SK-N-SH (cell line): ENCODE data around the gene ADPRS. TPM values are rescaled to one million over a fixed set of nuclear protein-coding genes. Genes with fewer than 3 reads are reported as not detected.

Experiments used
- CTCF ChIA-PET: fragments of 300-600, 350-600 bp; formaldehyde crosslinking; extraction: SDS; loops from one replicate; lab custom pipeline; 2021; lab: Yijun Ruan, JAX
- POLR2A ChIA-PET: fragments of 350-600 bp; sonication (Branson Sonifier 250); formaldehyde crosslinking; extraction: SDS; loops from one replicate; lab custom pipeline; 2020; ENCODE audit warnings: antibody characterized with exemption, inconsistent platforms; lab: Yijun Ruan, JAX
- DNase-seq: peaks from one replicate; pipeline ENCODE4 v3.0.0; 2012
- H2AFZ ChIP-seq: fragments of 200-600 bp; sonication (generic); 2 replicates; pipeline ENCODE4 v1.8.1; 2016; ENCODE audit warnings: antibody characterized with exemption, mild to moderate bottlenecking, low read depth
- H3F3A ChIP-seq: fragments of 200-600 bp; sonication (generic); replicated peaks from 2 replicates; pipeline ENCODE3; 2016; ENCODE audit warnings: antibody characterized with exemption, mild to moderate bottlenecking; ENCODE audit not compliant: insufficient read depth
- H3K27ac ChIP-seq, 2 experiments: fragments of 200-500 bp in 1 of 2; fragments of 200-600 bp in 1 of 2; sonication (Bioruptor generic) in 1 of 2; sonication (generic), shearing (Covaris generic) in 1 of 2; 2 replicates each; pipeline versions ENCODE4 v1.5.1 to v1.6.1; 2014 to 2016; ENCODE audit warnings: low read depth in 2 of 2, inconsistent platforms in 1 of 2, low read length in 1 of 2, mild to moderate bottlenecking in 1 of 2, mixed read lengths in 1 of 2
- H3K27me3 ChIP-seq: fragments of 200-600 bp; sonication (generic), shearing (Covaris generic); 2 replicates; pipeline ENCODE4 v1.6.1; 2016; ENCODE audit warnings: mixed run types; ENCODE audit not compliant: insufficient read depth
- H3K36me3 ChIP-seq, 2 experiments: fragments of 200-500 bp in 1 of 2; fragments of 200-600 bp in 1 of 2; sonication (Bioruptor generic) in 1 of 2; sonication (generic) in 1 of 2; replicated peaks in 1 of 2; 2 replicates each; pipeline versions ENCODE3 to v1.5.1; 2014 to 2016; ENCODE audit warnings: low read length in 1 of 2, mild to moderate bottlenecking in 1 of 2; ENCODE audit not compliant: insufficient read depth in 2 of 2, control insufficient read depth in 1 of 2
- H3K4me1 ChIP-seq, 2 experiments: fragments of 200-500 bp in 1 of 2; fragments of 200-600 bp in 1 of 2; sonication (Bioruptor generic) in 1 of 2; sonication (generic), shearing (Covaris generic) in 1 of 2; 2 replicates each; pipeline versions ENCODE4 v1.5.1 to v1.6.1; 2014 to 2016; ENCODE audit warnings: low read depth in 1 of 2, low read length in 1 of 2, mixed run types in 1 of 2; ENCODE audit not compliant: insufficient read depth in 2 of 2, control insufficient read depth in 1 of 2
- H3K4me2 ChIP-seq: fragments of 200-600 bp; sonication (generic), shearing (Covaris generic); 2 replicates; pipeline ENCODE4 v1.6.1; 2017; ENCODE audit warnings: mixed run types
- H3K4me3 ChIP-seq, 2 experiments: fragments of 200-500 bp in 1 of 2; fragments of 200-600 bp in 1 of 2; sonication (Bioruptor generic) in 1 of 2; sonication (generic), shearing (Covaris generic) in 1 of 2; 2 replicates each; pipeline versions ENCODE4 v1.5.1 to v1.8.1; 2014 to 2016; ENCODE audit warnings: low read depth in 2 of 2, inconsistent platforms in 1 of 2, low read length in 1 of 2, mild to moderate bottlenecking in 1 of 2, mixed read lengths in 1 of 2, moderate library complexity in 1 of 2
- H3K79me2 ChIP-seq: fragments of 200-600 bp; sonication (generic); 2 replicates; pipeline ENCODE4 v1.8.1; 2017; ENCODE audit warnings: mild to moderate bottlenecking; ENCODE audit not compliant: insufficient read depth
- H3K9ac ChIP-seq: fragments of 200-600 bp; sonication (generic); 2 replicates; pipeline ENCODE4 v1.6.1; 2017; ENCODE audit warnings: mixed run types
- H3K9me2 ChIP-seq: fragments of 200-600 bp; sonication (generic); 2 replicates; pipeline ENCODE4 v1.6.1; 2017; ENCODE audit warnings: mixed run types
- H3K9me3 ChIP-seq: fragments of 200-600 bp; sonication (generic); 2 replicates; pipeline ENCODE4 v1.6.1; 2017; ENCODE audit warnings: mixed run types, mild to moderate bottlenecking, moderate library complexity
- H4K20me1 ChIP-seq: fragments of 200-600 bp; sonication (generic); 2 replicates; pipeline ENCODE4 v1.6.1; 2017; ENCODE audit warnings: mild to moderate bottlenecking, mixed run types; ENCODE audit not compliant: insufficient read depth
- CHD2 ChIP-seq: fragments of 150-350 bp; IDR thresholded peaks from 2 replicates; pipeline ENCODE4 v1.6.1; 2018; ENCODE audit warnings: low read length; ENCODE audit not compliant: partially characterized antibody
- EP300 ChIP-seq, 2 experiments: IDR thresholded peaks; 2 replicates each; pipeline versions ENCODE4 v1.4.0 to v1.6.1; 2012; ENCODE audit warnings: borderline replicate concordance in 1 of 2, low read depth in 1 of 2, low read length in 1 of 2
- EZH2phosphoT487 ChIP-seq: fragments of 200-600 bp; sonication (generic); IDR thresholded peaks from 2 replicates; pipeline ENCODE4 v1.6.1; 2017; ENCODE audit warnings: low read depth, mixed run types, mild to moderate bottlenecking, antibody characterized with exemption, moderate library complexity, borderline replicate concordance
- FOSL2 ChIP-seq: IDR thresholded peaks from 2 replicates; pipeline ENCODE4 v1.4.0; 2012; ENCODE audit warnings: low read depth, mild to moderate bottlenecking, moderate library complexity, borderline replicate concordance
- FOXM1 ChIP-seq: IDR thresholded peaks from 2 replicates; pipeline ENCODE4 v1.4.0; 2012; ENCODE audit warnings: low read depth, mild to moderate bottlenecking
- JUND ChIP-seq: IDR thresholded peaks from 2 replicates; pipeline ENCODE4 v1.4.0; 2012
- MEF2A ChIP-seq: IDR thresholded peaks from 2 replicates; pipeline ENCODE4 v1.4.0; 2012; ENCODE audit warnings: low read depth, borderline replicate concordance
- NFIC ChIP-seq: IDR thresholded peaks from 2 replicates; pipeline ENCODE4 v1.4.0; 2012; ENCODE audit warnings: borderline replicate concordance
- NRF1 ChIP-seq: IDR thresholded peaks from 2 replicates; pipeline ENCODE4 v1.6.1; 2012; ENCODE audit warnings: low read depth, mild to moderate bottlenecking, low read length
- POLR2AphosphoS5 ChIP-seq: IDR thresholded peaks from 2 replicates; pipeline ENCODE4 v1.6.1; 2012; ENCODE audit warnings: low read depth, low read length
- RCOR1 ChIP-seq: fragments of 150-350 bp; IDR thresholded peaks from 2 replicates; pipeline ENCODE4 v1.6.1; 2017; ENCODE audit warnings: antibody characterized with exemption, low read length
- SMC3 ChIP-seq: IDR thresholded peaks from 2 replicates; pipeline ENCODE4 v1.6.1; 2012; ENCODE audit warnings: low read depth, low read length, improper control_type of control experiment
- TAF1 ChIP-seq: IDR thresholded peaks from 2 replicates; pipeline ENCODE4 v1.6.1; 2012; ENCODE audit warnings: low read depth, mild to moderate bottlenecking, low read length, moderate library complexity, borderline replicate concordance
- TCF12 ChIP-seq: IDR thresholded peaks from 2 replicates; pipeline ENCODE4 v1.4.0; 2012
- YY1 ChIP-seq: IDR thresholded peaks from 2 replicates; pipeline ENCODE4 v1.4.0; 2012; ENCODE audit warnings: low read depth, mild to moderate bottlenecking
- WGBS: methylation state at CpG from one replicate; pipeline ENCODE4 v1.1.6; 2017; ENCODE audit warnings: low lambda C conversion rate; 5-methylcytosine and 5-hydroxymethylcytosine counted together
- polyA plus RNA-seq, 3 experiments: library from polyadenylated mRNA; depleted of rRNA; stranded (reverse); fragments of >200 nt; gene quantifications; 2 replicates each; pipeline ENCODE4 v1.2.3, GENCODE V29; 2012
- TF ChIP-seq, protein P1 (sequence below): fragments of 150-350 bp; IDR thresholded peaks from 2 replicates; pipeline ENCODE4 v1.6.1; 2016; ENCODE audit warnings: mild to moderate bottlenecking, low read depth, low read length
- TF ChIP-seq, protein P2 (sequence below): IDR thresholded peaks from 2 replicates; pipeline ENCODE4 v1.4.0; 2012; ENCODE audit warnings: low read depth, borderline replicate concordance
- TF ChIP-seq, protein P3 (sequence below): fragments of 150-350 bp; IDR thresholded peaks from 2 replicates; pipeline ENCODE4 v1.6.1; 2017; ENCODE audit warnings: antibody characterized with exemption, low read length, low read depth, borderline replicate concordance
- TF ChIP-seq, protein P4 (sequence below): IDR thresholded peaks from 2 replicates; pipeline ENCODE4 v1.6.1; 2012; ENCODE audit warnings: mild to moderate bottlenecking, low read depth, low read length, moderate library complexity

ADPRS gene
- polyA plus RNA-seq, 1 of the 3 experiments (the other 2 are of a cell fraction) = 54.2 TPM

DNA sequence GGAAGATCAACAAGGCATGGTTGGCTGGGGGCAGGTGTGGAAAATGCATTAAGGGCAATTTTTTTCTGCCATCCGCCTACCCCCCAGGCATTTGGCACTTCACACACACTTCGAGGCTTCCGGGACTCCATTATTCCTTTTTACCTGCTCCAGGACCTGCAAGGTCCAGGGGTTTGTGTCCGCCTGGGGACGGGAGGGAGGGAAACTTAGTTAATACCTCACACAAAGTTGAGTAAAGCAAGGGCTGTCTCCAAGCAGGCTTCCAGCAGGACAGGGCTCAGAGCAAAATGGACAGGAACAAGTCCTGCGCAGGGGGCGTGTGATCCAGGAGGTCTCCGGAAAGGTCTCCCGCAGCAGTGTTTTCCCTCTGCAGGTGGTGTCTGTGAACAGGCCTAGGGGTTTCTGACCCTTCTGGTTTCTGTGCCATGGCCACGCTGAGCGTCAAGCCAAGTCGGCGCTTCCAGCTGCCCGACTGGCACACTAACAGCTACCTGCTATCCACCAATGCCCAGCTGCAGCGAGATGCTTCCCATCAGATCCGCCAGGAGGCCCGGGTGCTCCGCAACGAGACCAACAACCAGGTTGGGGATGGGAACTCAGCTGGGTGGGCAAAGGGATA, 4.1 kb upstream of the ADPRS start:
- WGBS = 80% methylated on average over 15 of the region's 19 CpGs
- no peaks in the 10 kb centered on the region for H3K27me3 ChIP-seq
- peaks cover 0 to 17% of the 10 kb centered on the region in 2 experiments; a peak in 1 of 4 replicates for H3K4me1 ChIP-seq
- H3K4me3 ChIP-seq = peak overlapping the region; percentile 54 to 57; a peak in 3 of 4 replicates
- TF ChIP-seq EZH2phosphoT487 (no peak), FOXM1 (no peak), NRF1 (no peak), RCOR1 (no peak), MEF2A (no peak), EP300 (IDR thresholded peaks at IDR 0.05; ENCODE audit: borderline replicate concordance in 1 of 2, low read depth in 1 of 2, low read length in 1 of 2) (no peak), TAF1 (no peak), NFIC (no peak), CHD2 (no peak), YY1 (no peak), FOSL2 (no peak), TCF12 (no peak), POLR2AphosphoS5 (no peak), SMC3 (no peak), JUND (no peak)
- TF ChIP-seq, protein P1, sequence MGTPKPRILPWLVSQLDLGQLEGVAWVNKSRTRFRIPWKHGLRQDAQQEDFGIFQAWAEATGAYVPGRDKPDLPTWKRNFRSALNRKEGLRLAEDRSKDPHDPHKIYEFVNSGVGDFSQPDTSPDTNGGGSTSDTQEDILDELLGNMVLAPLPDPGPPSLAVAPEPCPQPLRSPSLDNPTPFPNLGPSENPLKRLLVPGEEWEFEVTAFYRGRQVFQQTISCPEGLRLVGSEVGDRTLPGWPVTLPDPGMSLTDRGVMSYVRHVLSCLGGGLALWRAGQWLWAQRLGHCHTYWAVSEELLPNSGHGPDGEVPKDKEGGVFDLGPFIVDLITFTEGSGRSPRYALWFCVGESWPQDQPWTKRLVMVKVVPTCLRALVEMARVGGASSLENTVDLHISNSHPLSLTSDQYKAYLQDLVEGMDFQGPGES = no peak
- TF ChIP-seq, protein P2, sequence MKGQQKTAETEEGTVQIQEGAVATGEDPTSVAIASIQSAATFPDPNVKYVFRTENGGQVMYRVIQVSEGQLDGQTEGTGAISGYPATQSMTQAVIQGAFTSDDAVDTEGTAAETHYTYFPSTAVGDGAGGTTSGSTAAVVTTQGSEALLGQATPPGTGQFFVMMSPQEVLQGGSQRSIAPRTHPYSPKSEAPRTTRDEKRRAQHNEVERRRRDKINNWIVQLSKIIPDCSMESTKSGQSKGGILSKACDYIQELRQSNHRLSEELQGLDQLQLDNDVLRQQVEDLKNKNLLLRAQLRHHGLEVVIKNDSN = no peak
- TF ChIP-seq, protein P3, sequence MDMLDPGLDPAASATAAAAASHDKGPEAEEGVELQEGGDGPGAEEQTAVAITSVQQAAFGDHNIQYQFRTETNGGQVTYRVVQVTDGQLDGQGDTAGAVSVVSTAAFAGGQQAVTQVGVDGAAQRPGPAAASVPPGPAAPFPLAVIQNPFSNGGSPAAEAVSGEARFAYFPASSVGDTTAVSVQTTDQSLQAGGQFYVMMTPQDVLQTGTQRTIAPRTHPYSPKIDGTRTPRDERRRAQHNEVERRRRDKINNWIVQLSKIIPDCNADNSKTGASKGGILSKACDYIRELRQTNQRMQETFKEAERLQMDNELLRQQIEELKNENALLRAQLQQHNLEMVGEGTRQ = no peak
- TF ChIP-seq, protein P4, sequence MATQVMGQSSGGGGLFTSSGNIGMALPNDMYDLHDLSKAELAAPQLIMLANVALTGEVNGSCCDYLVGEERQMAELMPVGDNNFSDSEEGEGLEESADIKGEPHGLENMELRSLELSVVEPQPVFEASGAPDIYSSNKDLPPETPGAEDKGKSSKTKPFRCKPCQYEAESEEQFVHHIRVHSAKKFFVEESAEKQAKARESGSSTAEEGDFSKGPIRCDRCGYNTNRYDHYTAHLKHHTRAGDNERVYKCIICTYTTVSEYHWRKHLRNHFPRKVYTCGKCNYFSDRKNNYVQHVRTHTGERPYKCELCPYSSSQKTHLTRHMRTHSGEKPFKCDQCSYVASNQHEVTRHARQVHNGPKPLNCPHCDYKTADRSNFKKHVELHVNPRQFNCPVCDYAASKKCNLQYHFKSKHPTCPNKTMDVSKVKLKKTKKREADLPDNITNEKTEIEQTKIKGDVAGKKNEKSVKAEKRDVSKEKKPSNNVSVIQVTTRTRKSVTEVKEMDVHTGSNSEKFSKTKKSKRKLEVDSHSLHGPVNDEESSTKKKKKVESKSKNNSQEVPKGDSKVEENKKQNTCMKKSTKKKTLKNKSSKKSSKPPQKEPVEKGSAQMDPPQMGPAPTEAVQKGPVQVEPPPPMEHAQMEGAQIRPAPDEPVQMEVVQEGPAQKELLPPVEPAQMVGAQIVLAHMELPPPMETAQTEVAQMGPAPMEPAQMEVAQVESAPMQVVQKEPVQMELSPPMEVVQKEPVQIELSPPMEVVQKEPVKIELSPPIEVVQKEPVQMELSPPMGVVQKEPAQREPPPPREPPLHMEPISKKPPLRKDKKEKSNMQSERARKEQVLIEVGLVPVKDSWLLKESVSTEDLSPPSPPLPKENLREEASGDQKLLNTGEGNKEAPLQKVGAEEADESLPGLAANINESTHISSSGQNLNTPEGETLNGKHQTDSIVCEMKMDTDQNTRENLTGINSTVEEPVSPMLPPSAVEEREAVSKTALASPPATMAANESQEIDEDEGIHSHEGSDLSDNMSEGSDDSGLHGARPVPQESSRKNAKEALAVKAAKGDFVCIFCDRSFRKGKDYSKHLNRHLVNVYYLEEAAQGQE = no peak
- H3F3A ChIP-seq = peaks cover 6% of the 10 kb centered on the region
- H3K36me3 ChIP-seq = no peaks in the 10 kb centered on the region
- CTCF ChIA-PET = interaction anchor here (0.6 to 2.2 kb wide), 4 partner anchors 15 to 50 kb away, joined by 3 to 12 read pairs (median 3); no protein-coding TSS in a partner anchor
- no peaks in the 10 kb centered on the region for H4K20me1 ChIP-seq
- no peaks in the 10 kb centered on the region for H3K9me2 ChIP-seq
- H3K9me3 ChIP-seq = no peaks in the 10 kb centered on the region
- peaks cover 9% of the 10 kb centered on the region for H3K79me2 ChIP-seq
- POLR2A ChIA-PET = no interaction called here
- peak overlapping the region; percentile 65 for H3K9ac ChIP-seq
- peak overlapping the region; percentile 73 for H3K4me2 ChIP-seq
- peak overlapping the region; percentile 95; the same call in 1 of the 2 replicates for H2AFZ ChIP-seq
- DNase-seq = no peak
- H3K27ac ChIP-seq = peak overlapping the region in 1 of 2 experiments; percentile 58; a peak in 1 of 4 replicates
